HL-60/S4 treated with retinoic acid at 250 ng/mL for 4 days and 3 days (cell line): ENCODE data around the gene SPATA3.
"Not testable (repeated sequence)": the region's sequence is repeated elsewhere in the genome, so short reads cannot be mapped to it uniquely, and the experiment has no call there.

Source experiments
- in situ Hi-C: fragments of 300-500 bp; cut with MboI; formaldehyde crosslinking; loops from 2 replicates; pipeline ENCODE4 v1.7.0; 2022; ENCODE audit warnings: low sequenced_read_pairs

Gene SPATA3

DNA sequence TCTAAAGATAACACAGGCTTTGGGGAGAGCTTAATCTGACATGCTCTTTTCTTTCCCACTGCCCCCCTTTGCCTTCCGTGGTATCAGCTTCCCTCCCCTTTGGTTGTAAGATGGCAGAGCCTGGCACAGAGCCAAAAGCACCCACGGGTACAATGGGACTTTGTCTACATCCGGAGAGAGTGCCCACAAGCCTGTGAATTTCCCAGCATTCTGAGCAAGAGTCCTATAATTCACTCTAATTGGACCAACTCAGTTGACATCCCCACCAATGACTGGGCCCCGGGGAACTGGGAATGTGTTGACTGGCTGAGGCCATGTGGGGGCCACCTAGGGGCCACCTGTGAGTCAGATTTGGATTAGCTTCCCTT is 21.3 kb downstream of the SPATA3 start:
- in situ Hi-C loops = no loop called here

DNA sequence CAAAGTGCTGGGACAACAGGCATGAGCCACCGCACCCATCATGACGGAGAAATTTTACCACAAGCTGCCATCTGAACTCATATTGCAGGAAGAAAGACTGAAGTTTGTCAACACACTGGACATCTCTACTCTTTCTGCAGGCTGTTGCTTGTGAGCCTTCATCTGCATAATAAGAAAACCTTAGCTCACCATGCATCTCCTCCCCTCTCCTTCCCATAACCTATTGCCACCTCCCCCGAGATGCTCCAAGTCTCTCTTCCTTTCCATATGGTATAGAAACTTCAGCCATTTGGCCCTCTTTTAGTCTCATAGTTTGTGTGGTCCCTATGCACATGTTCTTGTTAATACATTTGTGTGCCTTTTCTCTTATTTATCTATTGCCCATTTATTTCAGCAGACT is 22.3 kb downstream of the SPATA3 start:
- in situ Hi-C loops = no loop called here

DNA sequence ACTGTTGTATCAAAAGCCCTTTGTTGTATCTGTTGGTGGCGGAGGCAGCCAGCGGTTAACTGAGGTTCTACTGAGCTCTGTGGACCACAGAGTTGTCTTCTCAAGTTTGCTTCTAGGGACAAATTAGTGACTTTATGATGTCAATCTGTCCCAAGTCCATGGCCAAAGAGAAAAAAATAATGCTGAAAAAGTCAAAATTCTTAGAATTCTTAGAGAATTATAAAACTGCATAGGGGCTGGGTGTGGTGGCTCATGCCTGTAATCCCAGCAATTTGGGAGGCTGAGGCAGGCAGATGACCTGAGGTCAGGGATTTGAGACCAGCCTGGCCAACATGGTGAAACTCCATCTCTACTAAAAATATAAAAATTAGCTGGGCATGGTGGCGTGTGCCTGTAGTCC is 29.1 kb downstream of the SPATA3 start:
- in situ Hi-C loops = not testable (repeated sequence)

DNA sequence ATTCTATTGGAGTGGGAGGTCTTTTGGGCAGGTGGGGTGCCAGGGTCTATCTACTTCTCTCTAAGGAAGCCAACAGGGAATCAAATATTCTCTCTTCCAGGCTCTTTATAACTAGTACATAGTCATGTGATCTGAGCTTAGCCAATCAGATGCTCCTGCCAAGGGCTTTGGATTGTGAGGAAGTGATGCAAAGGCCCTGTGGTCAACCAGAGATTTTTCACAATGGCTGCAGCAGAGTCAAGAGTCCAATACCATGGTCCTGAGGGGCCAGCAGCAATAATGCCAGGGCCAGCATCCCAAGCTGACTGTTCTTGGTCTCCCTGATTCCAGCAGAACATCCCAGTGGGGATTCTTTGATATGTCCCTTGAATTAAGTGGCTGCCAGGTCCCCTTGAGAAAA is 33.0 kb downstream of the SPATA3 start:
- in situ Hi-C loops = no loop called here

DNA sequence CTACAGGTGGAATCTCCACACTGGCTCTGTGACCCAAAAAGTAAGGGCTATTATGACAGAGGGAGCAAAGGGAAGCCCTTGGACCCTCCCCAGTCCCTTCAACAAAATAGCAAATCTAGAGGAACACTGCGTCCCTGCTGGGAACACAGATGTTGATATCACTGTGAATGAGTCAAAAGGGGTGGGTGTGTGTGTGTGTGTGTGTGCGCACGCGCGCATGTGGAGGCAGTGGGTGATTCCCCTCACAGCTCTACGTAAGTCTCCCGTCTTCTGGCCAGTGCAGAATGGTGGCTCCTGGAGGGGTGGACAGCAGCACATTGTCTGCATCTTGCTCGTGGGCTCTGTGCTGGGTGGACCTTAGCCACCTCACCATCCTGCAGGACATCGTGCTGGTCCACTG is 33.6 kb downstream of the SPATA3 start:
- in situ Hi-C loops = no loop called here

DNA sequence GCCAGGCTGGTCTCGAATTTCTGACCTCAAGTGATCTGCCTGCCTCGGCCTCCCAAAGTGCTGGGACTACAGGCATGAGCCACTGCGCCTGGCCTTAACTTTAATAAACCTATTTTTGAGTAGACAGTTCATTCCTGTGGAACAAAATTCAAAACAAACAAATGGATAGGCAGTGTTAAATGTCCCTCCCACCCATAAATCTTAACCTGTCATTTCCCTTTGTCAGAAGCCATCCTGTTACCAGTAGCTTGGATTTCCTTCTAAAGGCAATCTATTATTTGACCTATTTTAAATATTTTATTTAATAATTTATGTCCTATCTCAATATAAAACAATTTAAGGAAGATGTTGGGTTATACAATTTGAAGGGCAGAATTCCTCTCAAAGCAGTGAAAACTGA is 34.8 kb downstream of the SPATA3 start:
- in situ Hi-C loops = no loop called here

DNA sequence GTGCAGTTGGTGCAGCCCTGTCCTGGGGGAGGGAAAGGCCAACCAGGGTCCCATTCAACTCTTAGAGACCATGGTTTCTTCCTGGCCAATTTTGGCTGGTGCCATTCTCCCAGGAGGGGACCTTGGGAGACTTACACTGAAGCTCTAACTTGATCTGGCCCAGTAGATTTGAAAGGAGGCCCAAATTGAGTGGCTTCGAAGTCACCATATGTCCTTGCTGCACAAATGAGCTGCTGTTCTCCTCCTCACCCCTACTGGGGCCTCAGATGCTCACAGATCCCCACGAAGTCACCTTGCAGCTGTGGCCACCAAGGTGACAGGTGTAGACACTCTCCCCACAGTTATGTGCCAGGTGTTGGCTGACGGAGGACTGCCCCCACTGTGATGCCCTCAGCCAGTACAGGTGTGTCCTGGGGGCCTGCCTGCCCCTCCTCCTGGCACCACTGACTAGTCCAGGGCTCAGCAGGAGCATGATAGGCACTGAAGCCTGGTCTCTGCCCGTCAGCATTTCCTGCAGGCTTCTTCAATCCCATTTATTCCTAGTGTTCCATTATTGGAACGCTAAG is 36.7 kb downstream of the SPATA3 start:
- in situ Hi-C loops = no loop called here

DNA sequence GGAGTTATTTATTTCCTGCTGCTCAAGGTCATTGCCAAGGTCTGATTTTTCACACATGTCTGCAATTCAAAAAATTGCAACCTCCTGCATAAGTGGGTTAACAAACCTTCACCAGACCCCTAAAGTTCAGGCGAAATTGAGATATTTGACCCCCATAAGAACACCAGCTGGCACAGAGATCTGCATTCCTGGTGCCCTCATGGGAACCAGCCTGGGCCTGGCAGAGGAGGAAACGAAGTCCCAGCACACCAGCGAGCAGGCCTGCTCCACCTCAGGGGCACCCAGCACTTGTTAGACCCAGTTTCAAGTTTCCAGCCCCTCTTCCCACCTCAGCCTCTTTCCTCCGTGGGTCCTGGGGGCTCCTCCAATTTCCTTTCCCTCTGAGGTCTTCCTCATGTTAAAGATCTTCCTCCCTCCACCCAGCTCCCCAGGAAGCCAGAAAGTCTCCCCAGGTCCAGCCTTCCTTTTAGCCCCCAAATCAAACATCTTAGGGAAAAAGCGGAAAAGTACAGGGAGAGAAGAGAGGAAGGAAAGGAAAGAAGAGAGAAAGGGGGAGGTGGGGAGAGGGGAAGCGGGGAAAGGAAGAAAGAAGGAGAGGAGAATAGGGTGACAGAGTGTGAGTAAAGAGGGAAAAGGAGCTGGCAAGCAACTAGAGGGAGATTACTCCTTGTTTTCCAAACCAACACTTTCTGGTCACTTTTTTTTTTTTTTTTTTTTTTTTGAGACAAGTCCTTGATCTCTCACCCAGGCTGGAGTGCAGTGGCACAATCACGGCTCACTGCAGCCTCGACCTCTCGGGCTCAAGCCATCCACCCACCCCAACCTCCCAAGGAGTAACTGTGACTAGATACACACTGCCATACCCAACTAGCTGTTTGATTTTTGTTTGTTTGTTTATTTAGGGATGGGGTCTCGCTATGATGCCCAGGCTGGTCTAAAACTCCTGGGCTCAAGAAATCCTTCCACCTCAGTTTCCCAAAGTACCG is 37.5 kb downstream of the SPATA3 start:
- in situ Hi-C loops = no loop called here

DNA sequence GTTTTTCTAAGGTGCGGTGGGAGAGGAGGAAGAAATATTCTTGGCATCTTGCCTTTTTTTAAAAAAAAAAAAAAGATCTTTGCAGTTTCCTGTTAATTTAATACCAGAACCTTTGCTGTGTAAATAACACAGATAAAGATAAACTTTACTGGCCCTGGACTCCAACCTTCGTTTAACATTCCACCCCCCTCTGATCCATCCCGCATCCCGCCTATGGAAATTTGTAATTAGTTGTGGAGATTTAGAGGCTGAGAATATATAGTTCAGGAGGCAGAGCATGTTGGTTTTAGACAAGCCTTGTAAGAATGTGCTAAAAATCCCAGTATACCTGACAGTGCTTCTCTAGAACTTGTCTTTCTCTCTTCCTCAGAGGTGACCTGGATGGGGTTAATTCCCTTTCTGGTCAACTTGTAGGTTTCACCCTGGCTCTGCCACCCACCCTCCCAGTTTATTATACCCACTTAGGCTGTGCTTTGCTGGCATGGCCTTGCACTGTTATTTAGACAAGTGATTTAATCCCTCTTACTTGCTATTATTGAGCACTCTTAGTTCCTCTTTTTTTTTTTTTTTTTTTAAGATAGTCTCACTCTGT is 38.5 kb downstream of the SPATA3 start:
- in situ Hi-C loops = no loop called here

DNA sequence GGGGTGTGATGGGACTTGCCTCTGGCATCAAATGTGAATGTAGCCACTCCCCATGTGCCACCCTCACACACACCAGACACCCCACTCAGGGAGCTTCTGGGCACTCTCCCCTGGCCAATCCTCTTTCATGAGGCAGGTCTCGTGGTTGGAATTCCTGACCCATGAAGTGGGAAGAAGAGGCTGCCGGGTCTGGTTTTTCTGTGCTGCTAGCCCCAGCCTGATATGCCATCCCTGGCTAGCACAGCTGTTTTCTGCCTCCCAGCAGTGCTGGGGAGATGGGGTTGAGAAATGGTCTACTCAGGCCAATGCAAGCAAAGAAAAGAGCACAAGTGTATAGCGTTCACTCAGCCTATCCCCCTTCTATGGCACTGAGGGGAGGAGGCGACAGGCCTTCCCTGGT is 40.2 kb downstream of the SPATA3 start:
- in situ Hi-C loops = no loop called here

DNA sequence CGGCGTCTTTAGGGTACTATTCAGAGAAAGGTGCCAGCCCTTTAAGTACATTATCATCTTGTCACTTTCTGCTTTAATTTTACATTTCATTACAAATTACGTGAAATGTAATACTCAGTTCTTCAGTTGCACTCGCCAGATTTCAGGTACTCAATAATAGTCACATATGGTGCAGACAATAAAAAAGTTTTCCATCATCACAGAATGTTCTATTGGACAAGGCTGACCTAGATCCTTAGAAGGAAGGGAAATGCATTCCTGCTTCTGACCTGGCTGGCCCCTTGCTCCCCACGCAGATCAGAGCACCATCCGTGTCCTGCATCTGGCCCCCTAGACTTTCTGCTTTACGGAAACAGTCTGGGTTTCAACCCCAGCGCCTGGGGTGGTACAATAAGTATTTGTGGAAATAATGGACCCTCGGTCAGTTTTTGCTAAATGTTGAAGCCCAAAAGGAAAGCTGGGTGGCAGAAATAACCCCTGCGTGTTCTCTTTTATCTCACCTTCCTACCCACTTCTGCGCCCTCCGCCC is 40.7 kb downstream of the SPATA3 start:
- in situ Hi-C loops = no loop called here

DNA sequence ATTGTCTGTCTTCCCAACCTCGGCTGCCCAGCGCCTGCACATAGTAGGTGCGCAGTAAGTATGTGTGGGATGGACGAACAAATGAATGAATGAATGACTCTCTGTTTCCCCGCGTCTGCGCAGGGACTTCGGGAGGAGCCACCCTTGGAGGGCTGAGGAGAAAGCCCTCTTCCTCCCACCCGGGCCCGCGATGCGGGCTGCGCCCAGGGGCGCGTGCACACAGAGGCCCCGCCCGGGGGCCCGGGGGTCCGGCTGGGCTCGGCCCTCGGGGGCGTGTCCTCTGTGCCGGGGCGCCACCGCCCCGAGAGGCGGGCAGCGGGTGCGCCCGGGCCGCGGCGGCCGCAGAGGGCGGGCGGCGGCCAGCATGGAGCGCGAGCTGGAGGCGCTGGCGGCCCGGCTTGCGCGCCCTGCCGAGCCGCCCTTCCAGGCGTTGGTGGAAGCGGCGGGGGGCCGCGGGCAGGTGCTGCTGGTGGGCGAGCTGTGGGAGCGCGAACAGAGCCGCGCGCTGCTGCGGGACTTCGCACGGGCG is 41.3 kb downstream of the SPATA3 start, which contains the start of gene C2orf72:
Gene C2orf72 (plus strand): TSS at position 322 of the 529 bp plus-strand sequence. CDS start 43 bp downstream, at position 365.
- in situ Hi-C loops = no loop called here

DNA sequence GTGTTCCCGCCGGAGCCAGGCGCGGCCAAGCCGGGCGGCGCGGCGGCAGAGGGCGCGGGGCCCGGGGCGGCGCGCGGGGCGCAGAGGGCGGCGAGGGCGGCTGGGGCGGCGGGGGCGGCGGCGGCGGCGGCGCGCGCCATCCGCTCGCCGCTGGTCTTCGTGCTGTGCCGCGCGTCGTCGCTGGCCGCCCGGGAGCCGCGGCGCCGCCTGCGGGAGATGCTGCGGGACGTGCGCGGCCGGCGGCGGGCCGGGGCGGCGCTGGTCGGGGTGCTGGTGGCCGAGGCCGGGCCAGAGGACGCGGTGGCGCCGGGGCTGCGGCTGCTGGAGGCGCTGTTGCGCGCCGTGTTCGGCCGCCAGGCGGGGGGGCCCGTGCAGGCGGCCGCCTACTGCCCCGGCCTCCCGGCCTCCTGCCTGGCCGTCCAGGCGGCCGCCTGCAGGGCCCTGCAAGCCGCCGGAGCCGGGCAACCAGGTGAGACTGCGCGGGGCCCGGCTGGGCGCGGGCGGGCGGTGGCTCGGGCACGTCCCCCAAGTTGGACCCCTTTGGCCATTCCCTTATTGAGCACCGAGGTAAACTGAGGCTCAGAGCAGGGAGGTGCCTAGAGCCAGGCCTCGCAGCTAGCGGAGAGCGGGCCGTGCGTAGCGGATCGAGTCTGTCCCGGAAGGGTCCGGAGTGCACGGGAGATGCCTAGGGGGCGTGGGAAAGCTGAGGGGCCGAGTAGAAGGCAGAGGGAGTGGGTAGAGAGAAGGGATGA is 42.0 kb downstream of the SPATA3 start:
- in situ Hi-C loops = no loop called here

DNA sequence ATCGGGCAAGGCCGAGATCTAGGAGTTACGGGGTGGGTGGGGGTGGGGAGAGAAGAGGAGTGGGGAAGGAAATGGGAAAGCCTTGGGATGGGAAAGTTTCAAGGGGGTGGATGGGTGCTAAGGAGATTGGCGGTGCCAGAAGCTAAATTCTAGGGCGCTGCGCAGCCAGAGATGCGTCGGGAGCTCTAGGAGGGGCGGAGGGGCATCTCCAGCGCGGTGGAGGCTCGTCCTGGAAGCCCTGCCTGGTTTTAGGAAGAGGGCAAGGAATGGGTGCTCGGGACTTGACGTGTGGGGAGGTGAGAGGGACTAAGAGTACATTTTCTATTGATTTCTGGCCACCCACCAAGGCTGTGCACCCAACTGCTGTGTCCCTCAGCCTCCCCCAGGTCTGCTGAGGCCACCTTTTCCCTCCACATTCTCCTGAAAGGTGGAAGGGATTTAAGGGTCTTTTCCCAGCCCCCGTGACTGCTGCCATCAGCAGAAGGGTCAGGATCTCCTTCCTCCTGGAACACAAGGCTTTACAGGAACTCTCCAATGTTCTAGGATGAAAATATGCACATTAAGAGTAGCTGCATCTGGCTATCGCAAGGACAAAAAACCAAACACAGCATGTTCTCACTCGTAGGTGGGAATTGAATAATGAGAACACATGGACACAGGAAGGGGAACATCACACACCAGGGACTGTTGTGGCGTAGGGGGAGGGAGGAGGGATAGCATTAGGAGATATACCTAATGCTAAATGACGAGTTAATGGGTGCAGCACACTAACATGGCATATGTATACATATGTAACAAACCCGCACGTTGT is 42.8 kb downstream of the SPATA3 start:
- in situ Hi-C loops = no loop called here

DNA sequence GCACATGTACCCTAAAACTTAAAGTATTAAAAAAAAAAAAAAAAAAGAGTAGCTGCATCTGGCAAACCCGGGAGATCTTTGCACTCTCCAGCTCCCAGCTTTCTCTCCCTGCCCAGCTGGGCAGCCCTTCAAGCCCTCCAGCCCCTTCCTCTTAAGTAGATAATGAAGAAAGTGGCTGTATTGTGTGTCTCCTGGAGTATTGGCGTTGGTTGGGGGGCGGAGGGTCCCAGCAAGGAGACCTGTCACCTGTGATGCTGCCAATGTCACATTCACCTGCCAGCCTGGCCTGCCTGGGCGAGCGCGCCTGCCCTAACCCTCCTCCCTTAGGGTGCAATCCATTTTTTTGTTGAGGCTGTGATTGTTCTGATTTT is 43.4 kb downstream of the SPATA3 start:
- in situ Hi-C loops = no loop called here

DNA sequence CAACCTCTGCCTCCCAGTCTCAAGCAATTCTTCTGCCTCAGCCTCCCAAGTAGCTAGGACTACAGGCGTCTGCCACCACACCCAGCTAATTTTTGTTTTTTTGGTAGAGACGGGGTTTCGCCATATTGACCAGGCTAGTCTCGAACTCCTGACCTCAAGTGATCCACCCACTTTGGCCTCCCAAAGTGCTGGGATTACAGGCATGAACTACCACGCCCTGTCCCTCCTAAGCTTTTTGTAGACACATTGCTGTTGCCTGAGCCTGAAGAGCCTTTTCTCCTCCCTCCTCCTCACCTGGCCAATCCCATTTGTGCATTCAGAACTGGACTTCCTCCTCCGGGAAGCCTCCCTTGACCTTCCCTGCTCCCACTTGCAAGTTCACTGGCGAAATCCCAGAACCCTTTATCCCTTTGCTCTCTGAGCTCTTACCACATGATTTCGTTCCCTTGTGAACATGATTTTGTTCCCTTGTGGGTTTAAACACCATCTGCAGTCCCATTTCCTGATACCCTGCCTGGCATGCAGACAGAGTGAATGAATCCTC is 44.0 kb downstream of the SPATA3 start:
- in situ Hi-C loops = no loop called here

DNA sequence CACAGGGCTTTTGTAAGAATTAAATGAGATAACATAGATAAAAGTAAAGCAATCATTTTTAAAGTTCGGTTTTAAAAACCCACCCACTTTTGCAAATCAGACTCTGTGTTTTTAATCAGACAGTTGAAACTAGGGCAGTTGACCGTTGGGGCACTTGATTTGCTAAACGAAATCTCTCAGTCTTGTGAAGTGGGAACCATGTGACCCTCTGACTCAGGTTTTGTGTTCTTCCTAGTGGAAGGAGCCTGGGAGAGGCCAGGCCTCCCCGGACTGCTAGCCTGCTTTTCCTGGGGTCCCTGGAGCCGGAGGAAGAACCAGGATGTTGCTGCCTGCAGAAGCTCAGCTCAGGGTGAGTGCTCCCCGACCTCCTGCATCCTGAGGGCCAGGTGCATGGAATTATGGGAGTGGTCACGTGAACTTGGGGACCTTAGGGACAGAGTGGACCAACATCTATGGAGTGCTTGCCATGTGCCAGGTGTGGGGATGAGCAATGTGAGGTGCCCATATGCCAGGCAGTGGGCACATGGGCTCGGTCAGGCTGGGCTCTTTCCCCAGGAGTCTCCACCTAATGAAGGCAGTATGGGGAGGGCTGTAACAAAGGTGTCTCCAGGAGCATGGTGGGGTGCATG is 45.3 kb downstream of the SPATA3 start:
- in situ Hi-C loops = no loop called here

DNA sequence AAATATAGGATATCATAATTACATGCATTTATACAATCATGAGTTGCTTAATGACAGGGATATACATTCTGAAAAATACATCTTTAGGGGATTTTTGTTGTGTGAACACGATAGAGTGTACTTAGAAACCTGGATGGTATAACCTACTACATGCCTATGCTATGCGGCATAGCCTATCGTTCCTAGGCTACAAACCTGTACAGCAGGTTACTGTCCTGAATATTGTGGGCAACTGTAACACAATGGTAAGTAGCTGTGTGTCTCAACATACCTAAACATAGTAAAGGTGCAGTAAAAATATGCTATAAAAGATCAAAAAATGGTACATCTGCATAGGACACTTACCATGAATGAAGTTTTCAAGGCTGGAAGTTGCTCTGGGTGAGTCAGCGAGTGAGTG is 47.9 kb downstream of the SPATA3 start:
- in situ Hi-C loops = no loop called here

DNA sequence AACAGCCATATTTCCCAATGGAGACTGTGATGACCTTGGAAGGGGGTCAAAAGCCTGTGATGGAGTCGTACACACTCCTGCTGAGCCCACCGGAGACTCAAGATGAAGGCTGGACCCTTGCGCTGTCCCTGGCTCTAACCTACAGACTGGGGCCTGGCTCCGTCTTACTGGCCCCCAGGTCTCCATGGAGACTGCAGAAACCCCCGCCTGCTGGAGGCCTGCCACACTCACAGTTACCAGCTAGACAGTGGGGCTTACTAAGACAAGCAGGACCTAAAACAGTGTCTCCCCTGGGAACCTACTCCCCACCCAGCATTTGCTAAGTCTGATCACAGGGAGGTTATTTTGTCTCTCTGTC is 51.0 kb downstream of the SPATA3 start:
- in situ Hi-C loops = no loop called here
